Measurements from ENCODE around the gene ARHGEF4. TPM values are rescaled to one million over a fixed set of nuclear protein-coding genes. Genes with fewer than 3 reads are reported as not detected.

ARHGEF4 gene
- total RNA-seq, 1 donor from 2014 or later, result not detected

GRCh38 chr2:130850788-130851623 is 14.3 kb downstream of the ARHGEF4 start:
- intact Hi-C loops (cut with micrococcal nuclease), result no loop called here

GRCh38 chr2:130851624-130852382 is 15.1 kb downstream of the ARHGEF4 start:
- intact Hi-C loops (cut with micrococcal nuclease), result no loop called here

GRCh38 chr2:130852521-130853115 is 15.9 kb downstream of the ARHGEF4 start:
- intact Hi-C loops (cut with micrococcal nuclease), result no loop called here

- intact Hi-C loops (cut with micrococcal nuclease), result no loop called here
Measured at GRCh38 chr2:130853391-130853790, 16.7 kb downstream of the ARHGEF4 start.

GRCh38 chr2:130854301-130854700 is 17.6 kb downstream of the ARHGEF4 start:
- intact Hi-C loops (cut with micrococcal nuclease), result no loop called here

- intact Hi-C loops (cut with micrococcal nuclease), result no loop called here
Measured at GRCh38 chr2:130864830-130865800, 28.4 kb downstream of the ARHGEF4 start.

- intact Hi-C loops (cut with micrococcal nuclease), result no loop called here
Measured at GRCh38 chr2:130869441-130870160, 32.9 kb downstream of the ARHGEF4 start.

GRCh38 chr2:130870161-130870485 is 33.4 kb downstream of the ARHGEF4 start:
- intact Hi-C loops (cut with micrococcal nuclease), result no loop called here

GRCh38 chr2:130870779-130871178 is 34.1 kb downstream of the ARHGEF4 start:
- intact Hi-C loops (cut with micrococcal nuclease), result no loop called here

- intact Hi-C loops (cut with micrococcal nuclease), result loop anchor here (2.0 kb wide), 1 partner anchor 47 kb away; no protein-coding TSS in a partner anchor
Measured at GRCh38 chr2:130871843-130872740, 35.4 kb downstream of the ARHGEF4 start.

GRCh38 chr2:130872741-130873125 is 36.0 kb downstream of the ARHGEF4 start:
- intact Hi-C loops (cut with micrococcal nuclease), result loop anchor here (1.0 to 2.0 kb wide), 3 partner anchors 48 to 75 kb away; no protein-coding TSS in a partner anchor

GRCh38 chr2:130873700-130874346 is 37.1 kb downstream of the ARHGEF4 start:
- intact Hi-C loops (cut with micrococcal nuclease), result loop anchor here (1.0 to 2.0 kb wide), 3 partner anchors 46 to 77 kb away; no protein-coding TSS in a partner anchor

- intact Hi-C loops (cut with micrococcal nuclease), result no loop called here
Measured at GRCh38 chr2:130874512-130874911, 37.8 kb downstream of the ARHGEF4 start.

- intact Hi-C loops (cut with micrococcal nuclease), result no loop called here
Measured at GRCh38 chr2:130875935-130876334, 39.2 kb downstream of the ARHGEF4 start.

GRCh38 chr2:130877258-130877657 is 40.5 kb downstream of the ARHGEF4 start:
- intact Hi-C loops (cut with micrococcal nuclease), result no loop called here

GRCh38 chr2:130878316-130878715 is 41.6 kb downstream of the ARHGEF4 start:
- intact Hi-C loops (cut with micrococcal nuclease), result no loop called here

GRCh38 chr2:130878933-130879332 is 42.2 kb downstream of the ARHGEF4 start:
- intact Hi-C loops (cut with micrococcal nuclease), result no loop called here

GRCh38 chr2:130882111-130882690 is 45.5 kb downstream of the ARHGEF4 start:
- intact Hi-C loops (cut with micrococcal nuclease), result no loop called here

Measured in T-helper 2 cell treated with Interferon-gamma antibody and Interleukin-4, amounts not matched to agents 100 ng/mL and 5 ng/mL, for 36 hours (primary cell).